ENCODE data around the gene SPEG.

SPEG gene

DNA sequence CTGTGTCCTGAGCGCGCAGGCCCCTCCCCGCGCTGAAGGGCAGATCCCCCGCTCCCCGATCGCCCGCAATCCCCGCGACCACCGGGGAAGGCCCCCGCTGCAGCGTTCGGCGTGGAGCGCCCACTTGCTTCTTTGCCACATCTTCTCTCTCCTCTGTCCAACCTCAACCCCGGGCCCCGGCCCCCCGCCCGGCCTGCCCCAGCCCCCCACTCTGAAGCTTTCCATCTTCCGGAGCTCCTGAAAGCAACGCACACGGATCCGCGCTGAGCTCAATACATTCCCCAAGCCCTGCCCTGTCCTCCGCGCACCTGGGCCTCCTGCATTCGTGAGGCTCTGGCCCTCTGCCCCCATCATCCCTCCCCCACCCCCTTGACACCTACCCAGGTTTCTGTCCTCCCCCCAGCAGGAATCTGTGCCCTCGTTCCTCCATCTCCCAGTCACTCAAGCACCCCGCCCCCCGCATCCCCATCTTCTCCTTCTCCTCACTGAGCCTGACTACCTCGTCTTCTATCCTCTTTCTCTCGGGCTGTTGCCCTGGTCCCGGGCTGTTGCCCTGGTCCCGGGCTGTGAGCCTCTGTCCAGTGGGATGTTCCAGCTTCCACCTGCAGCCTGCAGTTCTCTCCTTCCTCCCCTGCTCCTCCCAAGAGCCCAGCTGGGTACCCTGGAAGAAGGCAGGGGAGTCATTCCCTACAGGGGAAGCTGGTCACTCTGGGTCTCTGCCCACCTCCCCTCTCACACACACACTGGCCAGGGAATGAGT, 7.8 kb downstream of the SPEG start:
- H3K9me3 Mint-ChIP-seq: no peaks in the 10 kb centered on the region
- no peaks in the 10 kb centered on the region for H3K36me3 Mint-ChIP-seq
- peak overlapping the region; percentile 32 for H3K27ac Mint-ChIP-seq
- DNase-seq (ENCODE audit: low spot score in 2 of 2): no peak
- no peak for ATAC-seq
- H3K4me3 Mint-ChIP-seq: peak overlapping the region; percentile 76
- H3K4me1 Mint-ChIP-seq: peaks cover 20% of the 10 kb centered on the region

DNA sequence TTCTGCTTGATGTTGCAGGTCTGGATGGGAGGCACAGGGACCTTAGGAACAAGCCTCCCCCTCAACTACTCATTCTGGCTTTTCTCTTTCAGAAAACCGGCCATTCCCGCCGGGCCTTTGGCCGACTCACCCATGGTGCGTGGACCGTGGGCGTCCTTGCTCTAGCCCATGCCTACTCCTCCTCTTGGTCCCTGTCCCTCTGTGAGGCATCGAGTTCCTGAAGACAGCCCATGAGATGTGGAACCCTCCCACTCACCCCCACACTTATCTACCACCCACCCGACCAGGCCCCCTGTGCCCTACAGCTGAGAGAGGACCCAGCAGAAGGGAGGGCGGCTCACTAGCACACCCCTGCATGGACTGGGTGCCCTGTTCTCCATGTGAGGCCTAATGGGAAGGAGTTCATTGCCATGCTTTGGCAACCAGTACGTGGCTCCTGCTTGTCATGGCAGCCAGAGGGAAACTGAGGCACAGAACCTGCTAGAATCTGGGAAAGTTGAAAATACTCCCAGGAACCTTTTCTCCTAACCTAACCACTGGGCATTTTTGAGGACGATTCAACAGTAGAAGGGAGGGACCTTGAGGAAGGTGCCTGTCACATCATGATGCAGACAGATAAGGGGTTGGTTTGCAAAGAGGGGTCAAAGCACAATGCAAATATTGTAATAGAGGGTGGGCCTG, 8.5 kb downstream of the SPEG start:
- H3K4me1 Mint-ChIP-seq: peaks cover 20% of the 10 kb centered on the region
- no peak for DNase-seq (ENCODE audit: low spot score in 2 of 2)
- peak overlapping the region; percentile 32 for H3K27ac Mint-ChIP-seq
- H3K36me3 Mint-ChIP-seq: no peaks in the 10 kb centered on the region
- ATAC-seq: no peak
- H3K9me3 Mint-ChIP-seq: no peaks in the 10 kb centered on the region
- H3K4me3 Mint-ChIP-seq: peak overlapping the region; percentile 76

DNA sequence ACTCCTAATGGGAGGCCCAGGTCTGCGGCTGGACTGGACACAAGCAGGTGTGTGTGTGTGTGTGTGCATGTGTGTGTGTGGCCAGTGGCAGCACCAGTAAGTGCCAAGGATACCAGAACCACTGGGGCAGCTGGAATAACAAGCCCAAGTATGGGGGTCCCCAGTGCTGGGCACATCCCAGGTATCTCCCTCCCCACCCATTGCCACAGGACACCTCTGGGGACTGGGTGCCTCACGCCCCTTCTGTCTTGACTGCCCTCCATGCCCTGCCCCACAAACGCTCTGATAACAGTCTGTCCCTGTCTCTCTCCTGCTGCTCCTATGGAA, 9.0 kb downstream of the SPEG start:
- H3K27ac Mint-ChIP-seq: no peak overlapping the region
- H3K4me1 Mint-ChIP-seq: peaks cover 20% of the 10 kb centered on the region
- DNase-seq (ENCODE audit: low spot score in 2 of 2) (no peak), ATAC-seq (no peak)
- H3K36me3 Mint-ChIP-seq: no peaks in the 10 kb centered on the region
- no peak overlapping the region for H3K4me3 Mint-ChIP-seq
- H3K9me3 Mint-ChIP-seq: no peaks in the 10 kb centered on the region

DNA sequence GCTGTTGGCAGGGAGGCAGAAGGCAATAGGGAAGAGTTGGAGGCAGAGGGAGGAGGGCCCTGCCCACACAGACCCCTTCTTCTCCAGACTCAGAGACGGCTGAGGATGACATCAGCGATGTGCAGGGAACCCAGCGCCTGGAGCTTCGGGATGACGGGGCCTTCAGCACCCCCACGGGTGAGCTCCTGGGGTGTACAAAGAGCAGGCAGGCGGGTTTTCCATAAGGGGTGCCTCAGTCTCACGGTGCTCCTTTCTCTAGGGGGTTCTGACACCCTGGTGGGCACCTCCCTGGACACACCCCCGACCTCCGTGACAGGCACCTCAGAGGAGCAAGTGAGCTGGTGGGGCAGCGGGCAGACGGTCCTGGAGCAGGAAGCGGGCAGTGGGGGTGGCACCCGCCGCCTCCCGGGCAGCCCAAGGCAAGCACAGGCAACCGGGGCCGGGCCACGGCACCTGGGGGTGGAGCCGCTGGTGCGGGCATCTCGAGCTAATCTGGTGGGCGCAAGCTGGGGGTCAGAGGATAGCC, 10.0 kb downstream of the SPEG start:
- ATAC-seq: no peak
- Mint-ChIP-seq H3K27ac (no peak overlapping the region), H3K9me3 (no peaks in the 10 kb centered on the region), H3K4me3 (no peak overlapping the region), H3K4me1 (peaks cover 20% of the 10 kb centered on the region), H3K36me3 (no peaks in the 10 kb centered on the region)
- no peak for DNase-seq (ENCODE audit: low spot score in 2 of 2)

DNA sequence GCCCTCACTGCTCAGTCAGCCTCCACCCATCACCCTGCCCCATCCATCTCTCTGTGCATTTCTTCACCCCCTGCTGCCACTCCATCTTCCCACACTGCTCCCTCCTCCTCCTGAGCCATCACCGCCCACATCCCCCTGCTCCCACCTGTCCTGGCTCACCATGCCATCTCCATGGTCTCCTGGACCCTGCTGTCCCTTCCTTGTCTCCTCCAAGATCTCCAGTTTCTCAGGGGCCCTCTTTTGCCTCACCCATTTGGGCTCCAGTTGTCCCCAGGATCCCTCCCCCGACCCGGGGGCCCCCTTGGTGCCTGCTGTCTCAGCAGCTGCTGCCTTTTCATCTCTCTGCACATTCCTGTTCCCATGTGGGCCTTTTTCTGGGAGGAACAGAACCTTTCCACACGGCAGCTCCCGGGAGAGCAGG, 10.6 kb downstream of the SPEG start:
- Mint-ChIP-seq H3K27ac (no peak overlapping the region), H3K4me1 (peaks cover 20% of the 10 kb centered on the region), H3K4me3 (no peak overlapping the region), H3K36me3 (no peaks in the 10 kb centered on the region), H3K9me3 (no peaks in the 10 kb centered on the region)
- DNase-seq (ENCODE audit: low spot score in 2 of 2) (no peak), ATAC-seq (no peak)

DNA sequence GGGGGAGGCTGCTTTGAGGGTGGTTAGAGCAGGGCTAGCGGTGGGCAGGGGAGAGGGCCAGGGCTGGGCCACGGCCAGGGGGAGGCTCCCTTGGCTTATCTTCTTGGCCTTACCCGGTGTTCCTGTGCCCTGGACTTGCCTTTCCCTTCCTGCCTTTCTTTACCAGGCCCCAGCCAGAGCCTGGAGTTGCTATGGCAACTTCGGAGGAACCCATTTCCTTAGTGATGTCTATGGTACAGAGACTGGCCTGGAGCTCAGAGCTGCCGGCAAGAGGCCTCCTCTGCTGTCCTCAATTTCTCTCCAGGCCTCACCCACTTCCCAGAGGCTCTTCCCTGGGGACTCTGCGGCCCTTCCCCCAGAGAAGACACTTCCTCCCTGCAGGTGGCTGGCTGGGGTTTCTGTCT, 11.5 kb downstream of the SPEG start:
- Mint-ChIP-seq H3K27ac (no peak overlapping the region), H3K4me1 (peaks cover 15% of the 10 kb centered on the region), H3K9me3 (no peaks in the 10 kb centered on the region), H3K4me3 (no peak overlapping the region), H3K36me3 (no peaks in the 10 kb centered on the region)
- DNase-seq (ENCODE audit: low spot score in 2 of 2) (no peak), ATAC-seq (no peak)

DNA sequence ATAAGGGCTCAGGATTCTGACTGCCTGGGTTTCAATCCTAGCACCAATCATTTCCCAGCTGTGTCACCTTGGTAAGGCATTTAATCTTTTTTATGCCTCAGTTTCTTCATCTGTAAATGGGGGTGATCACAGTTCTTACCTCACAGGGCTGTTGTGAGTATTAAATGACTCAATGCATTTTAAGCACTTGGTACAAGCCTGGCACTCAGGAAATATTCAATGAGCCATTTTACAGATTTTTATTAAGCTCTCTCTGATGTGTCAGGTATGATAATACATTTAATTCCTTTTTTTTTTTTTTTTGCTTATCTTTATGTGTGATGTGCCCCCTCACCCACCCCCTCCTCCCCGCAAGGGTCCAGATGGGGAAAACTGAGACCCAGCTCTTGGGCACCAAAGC, 12.0 kb downstream of the SPEG start:
- H3K4me3 Mint-ChIP-seq: no peak overlapping the region

DNA sequence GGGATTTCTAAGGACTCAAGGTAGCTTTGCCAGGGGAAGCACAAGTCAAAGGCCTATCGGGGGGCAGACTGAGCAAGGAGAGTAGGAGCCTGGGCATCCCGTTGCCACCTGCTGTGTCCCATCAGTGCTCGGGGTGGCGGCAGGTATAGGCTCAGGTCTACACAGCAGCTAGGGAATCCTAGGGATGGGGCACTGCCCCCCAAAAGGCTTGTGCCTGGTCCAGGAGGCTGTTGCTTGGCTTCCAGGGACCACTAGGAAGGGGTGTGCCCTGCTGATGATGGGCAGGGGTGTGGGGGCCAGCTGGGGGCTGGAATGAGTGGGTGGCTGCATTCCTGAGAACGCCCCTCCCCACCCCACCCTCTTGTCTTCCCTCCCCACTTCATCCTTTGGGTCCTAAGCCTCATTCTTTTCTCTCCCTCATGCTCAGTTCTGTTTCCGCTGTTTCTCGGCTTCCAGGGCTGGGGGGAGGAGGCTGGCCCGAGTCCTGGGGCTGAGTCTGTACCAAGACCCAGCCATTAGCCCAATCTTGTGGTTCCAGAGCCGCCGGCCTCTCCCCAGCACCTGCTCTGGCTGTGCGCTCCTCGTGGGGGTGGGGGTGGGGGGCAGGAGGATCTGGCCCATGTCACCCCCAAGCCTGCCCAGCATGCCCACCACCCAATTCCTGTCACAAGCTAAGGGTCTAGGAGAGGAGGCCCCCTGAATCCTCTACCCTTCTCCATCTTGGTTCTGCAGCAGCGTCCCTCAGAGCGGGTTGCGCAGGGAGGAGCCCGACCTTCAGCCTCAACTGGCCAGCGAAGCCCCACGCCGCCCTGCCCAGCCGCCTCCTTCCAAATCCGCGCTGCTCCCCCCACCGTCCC, 12.8 kb downstream of the SPEG start:
- Mint-ChIP-seq H3K4me3 (no peak overlapping the region), H3K27ac (no peak overlapping the region), H3K9me3 (no peaks in the 10 kb centered on the region), H3K4me1 (peaks cover 8% of the 10 kb centered on the region), H3K36me3 (no peaks in the 10 kb centered on the region)
- DNase-seq (ENCODE audit: low spot score in 2 of 2): no peak
- ATAC-seq: no peak

More for the DNA sequence above, 12.0 kb downstream of the SPEG start:
- ATAC-seq (no peak), DNase-seq (ENCODE audit: low spot score in 2 of 2) (no peak)
- H3K9me3 Mint-ChIP-seq: no peaks in the 10 kb centered on the region
- peaks cover 9% of the 10 kb centered on the region for H3K4me1 Mint-ChIP-seq
- no peaks in the 10 kb centered on the region for H3K36me3 Mint-ChIP-seq
- H3K27ac Mint-ChIP-seq: no peak overlapping the region

DNA sequence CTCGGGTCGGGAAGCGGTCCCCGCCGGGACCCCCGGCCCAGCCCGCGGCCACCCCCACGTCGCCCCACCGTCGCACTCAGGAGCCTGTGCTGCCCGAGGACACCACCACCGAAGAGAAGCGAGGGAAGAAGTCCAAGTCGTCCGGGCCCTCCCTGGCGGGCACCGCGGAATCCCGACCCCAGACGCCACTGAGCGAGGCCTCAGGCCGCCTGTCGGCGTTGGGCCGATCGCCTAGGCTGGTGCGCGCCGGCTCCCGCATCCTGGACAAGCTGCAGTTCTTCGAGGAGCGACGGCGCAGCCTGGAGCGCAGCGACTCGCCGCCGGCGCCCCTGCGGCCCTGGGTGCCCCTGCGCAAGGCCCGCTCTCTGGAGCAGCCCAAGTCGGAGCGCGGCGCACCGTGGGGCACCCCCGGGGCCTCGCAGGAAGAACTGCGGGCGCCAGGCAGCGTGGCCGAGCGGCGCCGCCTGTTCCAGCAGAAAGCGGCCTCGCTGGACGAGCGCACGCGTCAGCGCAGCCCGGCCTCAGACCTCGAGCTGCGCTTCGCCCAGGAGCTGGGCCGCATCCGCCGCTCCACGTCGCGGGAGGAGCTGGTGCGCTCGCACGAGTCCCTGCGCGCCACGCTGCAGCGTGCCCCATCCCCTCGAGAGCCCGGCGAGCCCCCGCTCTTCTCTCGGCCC, 13.6 kb downstream of the SPEG start:
- Mint-ChIP-seq H3K27ac (no peak overlapping the region), H3K4me3 (no peak overlapping the region), H3K9me3 (no peaks in the 10 kb centered on the region), H3K4me1 (peaks cover 5% of the 10 kb centered on the region), H3K36me3 (no peaks in the 10 kb centered on the region)
- ATAC-seq (peak; percentile 6), DNase-seq (ENCODE audit: low spot score in 2 of 2) (no peak)

DNA sequence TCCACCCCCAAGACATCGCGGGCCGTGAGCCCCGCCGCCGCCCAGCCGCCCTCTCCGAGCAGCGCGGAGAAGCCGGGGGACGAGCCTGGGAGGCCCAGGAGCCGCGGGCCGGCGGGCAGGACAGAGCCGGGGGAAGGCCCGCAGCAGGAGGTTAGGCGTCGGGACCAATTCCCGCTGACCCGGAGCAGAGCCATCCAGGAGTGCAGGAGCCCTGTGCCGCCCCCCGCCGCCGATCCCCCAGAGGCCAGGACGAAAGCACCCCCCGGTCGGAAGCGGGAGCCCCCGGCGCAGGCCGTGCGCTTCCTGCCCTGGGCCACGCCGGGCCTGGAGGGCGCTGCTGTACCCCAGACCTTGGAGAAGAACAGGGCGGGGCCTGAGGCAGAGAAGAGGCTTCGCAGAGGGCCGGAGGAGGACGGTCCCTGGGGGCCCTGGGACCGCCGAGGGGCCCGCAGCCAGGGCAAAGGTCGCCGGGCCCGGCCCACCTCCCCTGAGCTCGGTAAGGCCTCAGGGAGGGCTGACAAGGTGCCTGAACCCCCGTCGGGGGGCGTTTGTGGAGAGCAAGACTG, 14.2 kb downstream of the SPEG start:
- DNase-seq (ENCODE audit: low spot score in 2 of 2) (no peak), ATAC-seq (peak; percentile 19)
- Mint-ChIP-seq H3K36me3 (no peaks in the 10 kb centered on the region), H3K9me3 (no peaks in the 10 kb centered on the region), H3K4me3 (no peak overlapping the region), H3K27ac (no peak overlapping the region), H3K4me1 (peaks cover 5% of the 10 kb centered on the region)

DNA sequence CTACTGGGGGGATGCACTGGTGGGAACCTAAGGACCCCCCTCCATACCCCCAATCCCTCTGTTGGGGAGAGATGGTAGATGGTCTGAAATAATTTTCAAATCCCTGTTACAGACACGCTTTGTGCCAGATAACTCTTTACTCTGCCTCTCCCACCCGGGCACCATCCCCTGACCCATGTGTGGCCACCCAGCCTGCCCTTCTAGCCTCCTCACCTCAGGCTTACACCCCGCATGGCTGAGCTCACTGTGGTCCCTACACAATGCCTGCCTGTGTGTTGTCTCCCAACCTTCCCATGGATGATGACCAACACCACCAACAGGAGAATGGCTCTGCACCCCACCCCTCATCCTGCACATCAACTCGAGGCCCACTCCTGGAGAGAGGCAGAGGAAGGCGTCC, 15.0 kb downstream of the SPEG start:
- H3K9me3 Mint-ChIP-seq: no peaks in the 10 kb centered on the region
- no peak overlapping the region for H3K27ac Mint-ChIP-seq
- ATAC-seq (no peak), DNase-seq (ENCODE audit: low spot score in 2 of 2) (no peak)
- H3K4me3 Mint-ChIP-seq: no peak overlapping the region
- H3K36me3 Mint-ChIP-seq: no peaks in the 10 kb centered on the region
- peaks cover 5% of the 10 kb centered on the region for H3K4me1 Mint-ChIP-seq

DNA sequence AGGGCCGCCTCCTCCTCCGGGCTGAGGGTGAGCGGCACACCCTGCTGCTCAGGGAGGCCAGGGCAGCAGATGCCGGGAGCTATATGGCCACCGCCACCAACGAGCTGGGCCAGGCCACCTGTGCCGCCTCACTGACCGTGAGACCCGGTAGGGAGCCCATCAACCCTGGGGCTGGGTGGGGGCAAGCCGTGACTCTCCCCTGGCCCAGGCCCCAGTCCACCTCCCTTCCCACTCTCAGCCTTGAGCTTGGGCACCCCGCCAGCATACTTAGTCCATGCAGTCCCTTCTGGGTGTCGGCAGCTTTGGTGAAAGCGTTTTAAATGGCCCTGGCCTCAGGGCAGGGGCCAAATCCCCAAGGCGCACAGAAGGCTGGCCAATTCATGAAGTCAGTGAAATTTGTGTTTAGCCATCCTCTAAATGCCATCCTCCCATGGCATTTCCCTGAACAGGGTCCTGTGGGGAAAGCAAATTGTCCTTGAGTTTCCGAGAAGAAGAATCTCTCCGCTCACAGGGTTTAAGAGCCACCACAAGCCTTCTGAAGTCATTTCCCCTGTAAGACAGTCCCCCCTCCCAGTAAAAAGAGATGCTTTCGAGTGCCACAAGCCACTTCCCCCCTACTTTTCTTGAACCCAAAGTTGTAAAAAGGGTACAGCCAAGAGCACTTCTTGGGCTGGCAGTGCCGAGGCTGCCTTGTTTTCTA, 17.2 kb downstream of the SPEG start:
- ATAC-seq (no peak), DNase-seq (ENCODE audit: low spot score in 2 of 2) (no peak)
- Mint-ChIP-seq H3K4me3 (no peak overlapping the region), H3K36me3 (no peaks in the 10 kb centered on the region), H3K4me1 (peaks cover 5% of the 10 kb centered on the region), H3K27ac (no peak overlapping the region), H3K9me3 (no peaks in the 10 kb centered on the region)

DNA sequence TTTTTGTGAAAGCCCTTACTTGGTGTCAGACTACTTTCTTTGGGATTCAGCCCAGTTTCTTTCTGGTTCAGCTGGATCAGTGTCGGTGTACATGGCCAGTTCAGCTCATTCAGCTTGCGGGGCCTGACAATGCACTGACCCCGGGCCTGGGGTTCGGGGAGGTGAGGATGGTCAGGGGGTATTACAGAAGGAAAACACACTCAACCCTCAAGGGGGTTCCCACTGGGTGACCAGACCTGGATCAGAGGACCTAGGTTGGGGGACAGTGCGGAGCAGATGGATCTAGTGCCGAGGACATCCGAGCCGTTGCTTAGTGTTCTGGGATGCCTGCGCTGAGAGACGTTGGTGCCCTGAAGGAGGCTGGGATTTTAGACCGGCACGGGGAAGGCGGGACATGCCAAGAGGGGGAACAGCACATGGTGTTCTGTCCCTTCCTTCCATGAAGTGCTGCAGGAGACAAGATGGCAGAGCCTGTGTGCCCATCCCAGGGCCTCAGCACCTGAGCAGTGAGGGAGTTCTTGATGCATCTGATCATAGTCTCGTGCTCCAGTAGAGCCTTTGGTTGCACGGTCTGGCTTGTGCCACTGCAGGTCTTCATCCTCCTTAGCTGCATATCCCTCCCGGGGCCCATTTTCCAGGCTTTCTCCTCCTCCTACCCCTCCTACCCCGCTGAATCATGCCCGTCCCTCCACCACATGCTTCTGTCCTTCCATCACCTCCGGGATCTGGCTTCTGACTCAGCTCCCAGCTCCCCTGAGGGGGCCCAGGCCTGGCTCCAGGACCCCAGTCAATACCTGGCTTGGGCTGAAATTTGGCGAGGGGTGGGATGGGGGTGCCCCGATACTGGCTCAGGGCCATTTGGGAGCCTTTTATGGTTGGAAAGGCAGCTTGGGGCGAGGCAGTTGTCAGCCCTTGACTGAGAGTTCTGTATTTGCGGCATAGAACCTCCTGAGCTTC, 18.0 kb downstream of the SPEG start:
- no peak for ATAC-seq
- no peak overlapping the region for H3K27ac Mint-ChIP-seq
- H3K36me3 Mint-ChIP-seq: no peaks in the 10 kb centered on the region
- H3K4me3 Mint-ChIP-seq: no peak overlapping the region
- peaks cover 6% of the 10 kb centered on the region for H3K4me1 Mint-ChIP-seq
- H3K9me3 Mint-ChIP-seq: no peaks in the 10 kb centered on the region
- no peak for DNase-seq (ENCODE audit: low spot score in 2 of 2)
